WERI-Rb-1 (cell line): Measurements from ENCODE around the gene LYL1.
A peak's percentile ranks its signal among the peaks of the same experiment; 100 is the strongest.
"Not testable (repeated sequence)": the region's sequence is repeated elsewhere in the genome, so short reads cannot be mapped to it uniquely, and the experiment has no call there.

ENCODE experiments used
- DNase-seq: peaks from one replicate; pipeline ENCODE4 v3.0.0-alpha.2; 2020
- H3K27ac ChIP-seq: fragments of 250-450 bp; sonication (Bioruptor Pico); 2 replicates; pipeline ENCODE4 v1.5.1; 2020; ENCODE audit warnings: mild to moderate bottlenecking, moderate library complexity
- H3K27me3 ChIP-seq: fragments of 250-450 bp; sonication (Bioruptor Pico); 2 replicates; pipeline ENCODE4 v1.5.1; 2021; ENCODE audit warnings: mild to moderate bottlenecking, low read depth, moderate library complexity; ENCODE audit not compliant: insufficient read depth, severe bottlenecking
- H3K36me3 ChIP-seq: fragments of 250-450 bp; sonication (Bioruptor Pico); 2 replicates; pipeline ENCODE4 v1.5.1; 2020; ENCODE audit warnings: mild to moderate bottlenecking, moderate library complexity
- H3K4me3 ChIP-seq: 2 replicates; pipeline ENCODE4 v1.5.1; 2011; ENCODE audit warnings: low read depth, mild to moderate bottlenecking, control low read depth, low read length
- H3K9me3 ChIP-seq: fragments of 250-450 bp; sonication (Bioruptor Pico); 2 replicates; pipeline ENCODE4 v1.5.1; 2021; ENCODE audit warnings: mild to moderate bottlenecking, moderate library complexity; ENCODE audit not compliant: severe bottlenecking
- CTCF ChIP-seq: IDR thresholded peaks from 2 replicates; pipeline ENCODE4 v1.5.1; 2011; ENCODE audit warnings: low read depth, mild to moderate bottlenecking, control low read depth, inconsistent platforms, low read length

The LYL1 gene

DNA sequence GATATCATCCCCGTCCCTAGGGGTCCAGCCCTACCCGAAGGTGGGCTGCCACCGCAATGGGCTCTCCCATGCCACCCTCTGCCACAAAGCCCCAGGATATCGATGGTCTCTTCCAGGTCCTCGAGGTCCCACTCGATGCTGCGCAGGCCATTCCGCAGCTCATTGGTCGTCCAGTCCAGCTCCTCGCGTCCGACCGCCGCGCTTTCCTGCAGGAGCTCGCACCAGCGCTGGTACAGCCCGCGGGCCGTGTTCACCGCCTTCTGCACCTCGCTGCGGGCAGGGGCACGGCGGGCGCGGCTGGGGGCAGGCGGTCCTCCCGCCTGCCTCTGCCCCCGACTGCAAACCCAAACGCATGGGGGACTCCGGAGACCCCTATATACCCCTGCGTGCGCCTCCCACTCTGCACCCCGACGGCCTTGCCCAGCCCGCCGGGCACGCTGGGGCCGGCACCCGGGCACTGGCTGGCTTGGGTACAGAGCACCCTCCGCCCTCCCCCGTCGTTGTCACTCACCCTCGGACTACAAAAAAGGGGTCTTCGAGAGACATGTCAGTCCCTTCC lies 47.0 kb upstream of the LYL1 start:
- TF ChIP-seq CTCF, result no peak
- H3K36me3 ChIP-seq, result peaks cover 17% of the 10 kb centered on the region
- H3K9me3 ChIP-seq, result no peaks in the 10 kb centered on the region
- peak; percentile 42 for DNase-seq
- H3K27ac ChIP-seq, result peak overlapping the region; percentile 62
- no peaks in the 10 kb centered on the region for H3K27me3 ChIP-seq
- H3K4me3 ChIP-seq, result peak overlapping the region; percentile 90

GRCh38 chr19:13149173-13149627 lies 46.5 kb upstream of the LYL1 start:
- Histone ChIP-seq H3K27ac (peak overlapping the region; percentile 62), H3K4me3 (peak overlapping the region; percentile 90), H3K36me3 (peaks cover 18% of the 10 kb centered on the region)
- DNase-seq, H3K9me3 ChIP-seq, H3K27me3 ChIP-seq: not testable (repeated sequence)

DNA sequence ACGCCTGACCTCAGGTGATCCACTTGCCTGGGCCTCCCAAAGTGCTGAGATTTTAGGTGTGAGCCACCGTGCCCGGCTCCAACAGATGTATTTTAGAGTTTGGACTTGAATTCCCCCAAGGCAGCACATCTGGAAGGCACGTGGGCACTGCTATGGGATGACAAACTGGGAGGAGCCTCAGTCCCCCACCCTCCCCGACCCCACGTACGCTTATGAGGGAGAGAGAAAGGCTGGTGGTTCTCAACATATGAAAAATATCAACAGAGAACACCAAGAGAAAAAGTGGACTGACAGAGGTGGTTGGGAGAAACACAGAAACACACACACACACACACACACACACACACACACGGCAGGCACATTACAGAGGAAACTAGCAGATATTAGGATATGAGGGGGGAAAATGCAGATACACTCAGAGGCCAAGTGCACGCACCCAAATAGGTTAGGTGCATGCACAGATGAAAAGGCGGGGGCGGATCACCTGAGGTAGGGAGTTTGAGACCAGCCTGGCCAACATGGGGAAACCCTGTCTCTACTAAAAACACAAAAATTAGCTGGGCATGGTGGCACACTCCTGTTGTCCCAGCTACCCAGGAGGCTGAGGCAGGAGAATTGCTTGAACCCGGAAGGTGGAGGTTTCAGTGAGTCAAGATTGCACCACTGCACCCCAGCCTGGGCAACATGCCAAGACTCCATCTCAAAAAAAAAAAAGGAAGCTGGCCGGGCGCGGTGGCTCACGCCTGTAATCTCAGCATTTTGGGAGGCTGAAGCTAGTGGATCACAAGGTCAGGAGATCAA lies 44.3 kb upstream of the LYL1 start:
- no peak for TF ChIP-seq CTCF
- no peak overlapping the region for H3K4me3 ChIP-seq
- peaks cover 20% of the 10 kb centered on the region for H3K36me3 ChIP-seq
- H3K9me3 ChIP-seq, result no peaks in the 10 kb centered on the region
- H3K27me3 ChIP-seq, result no peaks in the 10 kb centered on the region
- DNase-seq, result no peak
- H3K27ac ChIP-seq, result no peak overlapping the region

DNA sequence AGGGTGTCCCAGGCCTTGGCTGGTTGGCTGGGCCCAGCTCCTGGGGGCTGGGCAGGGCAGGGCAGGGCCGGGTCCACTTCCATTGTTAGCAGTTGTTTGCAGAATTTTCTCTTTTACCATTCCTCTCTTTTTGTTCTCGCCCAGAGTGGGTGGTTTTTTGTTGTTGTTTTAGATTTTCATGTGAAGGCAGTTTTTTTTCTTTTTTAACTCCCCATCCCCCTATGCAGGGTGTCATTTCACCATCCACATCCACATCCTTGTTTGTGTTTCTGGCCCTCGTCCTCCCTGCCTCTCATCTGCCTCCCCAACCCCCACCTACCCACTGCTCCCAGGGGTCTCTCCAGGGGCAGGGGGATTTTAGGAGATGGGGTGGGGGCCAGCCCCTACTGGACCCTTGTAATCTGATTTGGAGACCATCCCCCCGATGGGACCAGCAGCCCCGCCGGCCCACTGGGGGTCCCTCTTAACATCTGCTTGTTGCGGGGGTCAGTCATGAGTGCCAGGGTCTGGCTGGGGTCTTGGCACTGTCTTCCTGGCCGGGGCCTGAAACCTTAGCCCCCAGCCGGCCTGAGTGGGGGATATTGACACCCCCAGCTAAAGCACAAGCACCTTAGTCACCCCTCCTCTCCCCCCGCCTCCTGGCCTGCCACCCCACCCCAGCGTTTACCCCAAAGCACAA lies 37.1 kb upstream of the LYL1 start:
- no peaks in the 10 kb centered on the region for H3K9me3 ChIP-seq
- H3K27me3 ChIP-seq, result no peaks in the 10 kb centered on the region
- no peak overlapping the region for H3K4me3 ChIP-seq
- peaks cover 55% of the 10 kb centered on the region for H3K36me3 ChIP-seq
- no peak overlapping the region for H3K27ac ChIP-seq
- no peak for TF ChIP-seq CTCF
- no peak for DNase-seq

DNA sequence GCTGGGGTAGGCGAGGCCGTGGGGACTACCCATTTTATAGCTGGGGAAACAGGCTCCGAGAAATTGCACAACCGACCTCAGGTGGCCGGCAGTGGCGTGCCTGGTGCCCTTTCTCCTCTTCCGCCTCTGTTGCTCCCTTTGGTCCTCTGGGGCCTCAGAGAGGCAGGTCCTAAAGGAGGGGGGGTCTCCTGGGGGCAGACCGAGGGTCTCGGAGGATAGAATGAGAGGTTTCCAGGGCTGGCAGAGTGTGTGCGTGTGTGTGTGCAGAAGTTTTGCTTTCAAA lies 36.2 kb upstream of the LYL1 start:
- H3K9me3 ChIP-seq, result no peaks in the 10 kb centered on the region
- H3K4me3 ChIP-seq, result no peak overlapping the region
- H3K36me3 ChIP-seq, result peaks cover 52% of the 10 kb centered on the region
- H3K27ac ChIP-seq, result no peak overlapping the region
- H3K27me3 ChIP-seq, result no peaks in the 10 kb centered on the region
- no peak for TF ChIP-seq CTCF
- no peak for DNase-seq

- Histone ChIP-seq H3K9me3 (no peaks in the 10 kb centered on the region), H3K27me3 (no peaks in the 10 kb centered on the region), H3K36me3 (peaks cover 56% of the 10 kb centered on the region), H3K4me3 (no peak overlapping the region), H3K27ac (no peak overlapping the region)
- DNase-seq, result no peak
- TF ChIP-seq CTCF, result no peak
Observed at GRCh38 chr19:13138171-13138915, 35.7 kb upstream of the LYL1 start.
